Astrocyte (in vitro differentiated cells and primary cell): Measurements from ENCODE around the gene CCT8L2.
"Not testable (repeated sequence)": the region's sequence is repeated elsewhere in the genome, so short reads cannot be mapped to it uniquely, and the experiment has no call there.

ENCODE experiments used
- EZH2 ChIP-seq: IDR thresholded peaks from 2 replicates; pipeline ENCODE4 v1.6.1; 2012; ENCODE audit warnings: mild to moderate bottlenecking, low read length, inconsistent platforms; ENCODE audit not compliant: insufficient read depth
- TF ChIP-seq, protein P1 (sequence below): IDR thresholded peaks from 2 replicates; pipeline ENCODE4 v1.5.1; 2011; ENCODE audit warnings: low read depth, mild to moderate bottlenecking, inconsistent platforms, low read length, moderate library complexity; ENCODE audit not compliant: insufficient read depth

GRCh38 chr22:16634092-16634491 lies 41.5 kb upstream of the CCT8L2 start:
- TF ChIP-seq, protein P1, sequence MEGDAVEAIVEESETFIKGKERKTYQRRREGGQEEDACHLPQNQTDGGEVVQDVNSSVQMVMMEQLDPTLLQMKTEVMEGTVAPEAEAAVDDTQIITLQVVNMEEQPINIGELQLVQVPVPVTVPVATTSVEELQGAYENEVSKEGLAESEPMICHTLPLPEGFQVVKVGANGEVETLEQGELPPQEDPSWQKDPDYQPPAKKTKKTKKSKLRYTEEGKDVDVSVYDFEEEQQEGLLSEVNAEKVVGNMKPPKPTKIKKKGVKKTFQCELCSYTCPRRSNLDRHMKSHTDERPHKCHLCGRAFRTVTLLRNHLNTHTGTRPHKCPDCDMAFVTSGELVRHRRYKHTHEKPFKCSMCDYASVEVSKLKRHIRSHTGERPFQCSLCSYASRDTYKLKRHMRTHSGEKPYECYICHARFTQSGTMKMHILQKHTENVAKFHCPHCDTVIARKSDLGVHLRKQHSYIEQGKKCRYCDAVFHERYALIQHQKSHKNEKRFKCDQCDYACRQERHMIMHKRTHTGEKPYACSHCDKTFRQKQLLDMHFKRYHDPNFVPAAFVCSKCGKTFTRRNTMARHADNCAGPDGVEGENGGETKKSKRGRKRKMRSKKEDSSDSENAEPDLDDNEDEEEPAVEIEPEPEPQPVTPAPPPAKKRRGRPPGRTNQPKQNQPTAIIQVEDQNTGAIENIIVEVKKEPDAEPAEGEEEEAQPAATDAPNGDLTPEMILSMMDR: not testable (repeated sequence)
- TF ChIP-seq EZH2: not testable (repeated sequence)
